Measurements from ENCODE around the gene DNM3. TPM values are rescaled to one million over a fixed set of nuclear protein-coding genes. Genes with fewer than 3 reads are reported as not detected.

Gene DNM3
- polyA plus RNA-seq, 3 donors: 0.15 TPM; not detected in 2

- Mint-ChIP-seq H3K27me3 (ENCODE audit: low read depth in 3 of 3) (peaks cover 0 to 1% (median 0%) of the 10 kb centered on the region in 3 donors), H3K27ac (no peak overlapping the region), H3K4me1 (no peaks in the 10 kb centered on the region), H3K4me3 (no peak overlapping the region), H3K9me3 (peaks cover 3 to 12% (median 8%) of the 10 kb centered on the region in 7 donors), H3K36me3 (peaks cover 0 to 5% of the 10 kb centered on the region in 2 donors)
- intact Hi-C loops (cut with micrococcal nuclease): no loop called here
- TF ChIP-seq, protein P1, sequence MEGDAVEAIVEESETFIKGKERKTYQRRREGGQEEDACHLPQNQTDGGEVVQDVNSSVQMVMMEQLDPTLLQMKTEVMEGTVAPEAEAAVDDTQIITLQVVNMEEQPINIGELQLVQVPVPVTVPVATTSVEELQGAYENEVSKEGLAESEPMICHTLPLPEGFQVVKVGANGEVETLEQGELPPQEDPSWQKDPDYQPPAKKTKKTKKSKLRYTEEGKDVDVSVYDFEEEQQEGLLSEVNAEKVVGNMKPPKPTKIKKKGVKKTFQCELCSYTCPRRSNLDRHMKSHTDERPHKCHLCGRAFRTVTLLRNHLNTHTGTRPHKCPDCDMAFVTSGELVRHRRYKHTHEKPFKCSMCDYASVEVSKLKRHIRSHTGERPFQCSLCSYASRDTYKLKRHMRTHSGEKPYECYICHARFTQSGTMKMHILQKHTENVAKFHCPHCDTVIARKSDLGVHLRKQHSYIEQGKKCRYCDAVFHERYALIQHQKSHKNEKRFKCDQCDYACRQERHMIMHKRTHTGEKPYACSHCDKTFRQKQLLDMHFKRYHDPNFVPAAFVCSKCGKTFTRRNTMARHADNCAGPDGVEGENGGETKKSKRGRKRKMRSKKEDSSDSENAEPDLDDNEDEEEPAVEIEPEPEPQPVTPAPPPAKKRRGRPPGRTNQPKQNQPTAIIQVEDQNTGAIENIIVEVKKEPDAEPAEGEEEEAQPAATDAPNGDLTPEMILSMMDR (IDR thresholded peaks at IDR 0.05): no peak
- no CpG with 5 or more reads among the region's 3 CpGs for WGBS (ENCODE audit: insufficient coverage)
- H3K4me2 ChIP-seq (replicated peaks; ENCODE audit: extremely low read depth, low read length, poor library complexity, severe bottlenecking): no peak overlapping the region
- H2AFZ ChIP-seq (ENCODE audit: insufficient read depth, low read depth, low read length, poor library complexity, severe bottlenecking): no peak overlapping the region
- H3K36me3 ChIP-seq (replicated peaks in 1 of 2; ENCODE audit: control insufficient read depth in 1 of 2, insufficient read depth in 2 of 2, low read length in 2 of 2): no peaks in the 10 kb centered on the region
- no peaks in the 10 kb centered on the region for H4K20me1 ChIP-seq (ENCODE audit: insufficient read depth, low read length)
- DNase-seq: no peak
- H3K27me3 ChIP-seq (ENCODE audit: control insufficient read depth in 2 of 2, insufficient read depth in 2 of 2, low read length in 2 of 2): no peaks in the 10 kb centered on the region
- no peak overlapping the region for H3K4me3 ChIP-seq (replicated peaks in 1 of 3; ENCODE audit: low read depth in 2 of 3, low read length in 3 of 3)
- peaks cover 0 to 4% of the 10 kb centered on the region in 2 donors for H3K9me3 ChIP-seq (replicated peaks in 1 of 2; ENCODE audit: control insufficient read depth in 1 of 2, insufficient read depth in 1 of 2, low read length in 2 of 2)
- H3K4me1 ChIP-seq (ENCODE audit: control insufficient read depth in 1 of 2, insufficient read depth in 2 of 2, low read length in 2 of 2): no peaks in the 10 kb centered on the region
- H3K79me2 ChIP-seq (ENCODE audit: insufficient read depth, low read length): no peaks in the 10 kb centered on the region
- H3K9ac ChIP-seq (ENCODE audit: insufficient read depth, low read length, poor library complexity, severe bottlenecking): no peak overlapping the region
- no peak overlapping the region for H3K27ac ChIP-seq (ENCODE audit: low read depth in 1 of 2, low read length in 2 of 2)
Observed at GRCh38 chr1:172351754-172352161, 510.5 kb downstream of the DNM3 start.

DNA sequence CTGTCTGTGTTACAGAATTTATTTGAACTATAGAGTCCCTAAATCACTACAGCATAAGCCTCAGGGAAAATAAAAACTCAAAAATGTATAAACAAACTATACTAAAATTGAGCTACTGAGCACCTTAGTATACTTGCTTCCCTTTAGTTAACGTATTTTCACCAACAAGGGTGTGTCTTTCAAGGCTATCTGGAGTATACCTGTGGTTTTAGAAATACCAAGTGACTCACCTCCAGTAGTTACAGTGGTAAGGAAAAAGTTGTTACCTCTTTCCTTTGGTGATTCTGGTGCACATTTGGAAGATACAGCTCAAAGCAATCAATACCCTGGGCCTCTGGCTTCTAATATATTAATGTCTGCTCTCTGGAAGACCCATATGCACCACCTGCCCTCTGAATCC lies 511.1 kb downstream of the DNM3 start:
- Mint-ChIP-seq H3K36me3 (peaks cover 0 to 3% of the 10 kb centered on the region in 2 donors), H3K9me3 (peaks cover 0 to 7% (median 2%) of the 10 kb centered on the region in 7 donors), H3K4me1 (no peaks in the 10 kb centered on the region), H3K27ac (no peak overlapping the region), H3K27me3 (ENCODE audit: low read depth in 3 of 3) (peaks cover 0 to 1% (median 0%) of the 10 kb centered on the region in 3 donors), H3K4me3 (no peak overlapping the region)
- no CpG with 5 or more reads among the region's 1 CpG for WGBS (ENCODE audit: insufficient coverage)
- no peak overlapping the region for H3K4me2 ChIP-seq (replicated peaks; ENCODE audit: extremely low read depth, low read length, poor library complexity, severe bottlenecking)
- H2AFZ ChIP-seq (ENCODE audit: insufficient read depth, low read depth, low read length, poor library complexity, severe bottlenecking): no peak overlapping the region
- no peaks in the 10 kb centered on the region for H3K79me2 ChIP-seq (ENCODE audit: insufficient read depth, low read length)
- no peak overlapping the region for H3K4me3 ChIP-seq (replicated peaks in 1 of 3; ENCODE audit: low read depth in 2 of 3, low read length in 3 of 3)
- TF ChIP-seq, protein P1 (IDR thresholded peaks at IDR 0.05): no peak
- no peak overlapping the region for H3K27ac ChIP-seq (ENCODE audit: low read depth in 1 of 2, low read length in 2 of 2)
- H3K9ac ChIP-seq (ENCODE audit: insufficient read depth, low read length, poor library complexity, severe bottlenecking): no peak overlapping the region
- intact Hi-C loops (cut with micrococcal nuclease): no loop called here
- H4K20me1 ChIP-seq (ENCODE audit: insufficient read depth, low read length): no peaks in the 10 kb centered on the region
- no peaks in the 10 kb centered on the region for H3K27me3 ChIP-seq (ENCODE audit: control insufficient read depth in 2 of 2, insufficient read depth in 2 of 2, low read length in 2 of 2)
- no peaks in the 10 kb centered on the region for H3K9me3 ChIP-seq (replicated peaks in 1 of 2; ENCODE audit: control insufficient read depth in 1 of 2, insufficient read depth in 1 of 2, low read length in 2 of 2)
- no peaks in the 10 kb centered on the region for H3K36me3 ChIP-seq (replicated peaks in 1 of 2; ENCODE audit: control insufficient read depth in 1 of 2, insufficient read depth in 2 of 2, low read length in 2 of 2)
- no peaks in the 10 kb centered on the region for H3K4me1 ChIP-seq (ENCODE audit: control insufficient read depth in 1 of 2, insufficient read depth in 2 of 2, low read length in 2 of 2)
- no peak for DNase-seq
